GM23248 (cell line): ENCODE data around the gene EHBP1. TPM values are rescaled to one million over a fixed set of nuclear protein-coding genes. Genes with fewer than 3 reads are reported as not detected.

Experiments used
- DNase-seq: peaks from one replicate; pipeline ENCODE4 v3.0.0-alpha.2; 2015
- H2AFZ ChIP-seq: fragments of 200-600 bp; sonication (generic); 2 replicates; pipeline ENCODE4 v1.6.1; 2016; ENCODE audit warnings: antibody characterized with exemption
- H3F3A ChIP-seq: fragments of 200-600 bp; sonication (generic); 2 replicates; pipeline ENCODE4 v1.6.1; 2016; ENCODE audit warnings: mild to moderate bottlenecking, antibody characterized with exemption, mixed run types; ENCODE audit not compliant: insufficient read depth
- H3K27ac ChIP-seq: fragments of 200-600 bp; sonication (generic); 2 replicates; pipeline ENCODE4 v1.5.1; 2016; ENCODE audit warnings: mild to moderate bottlenecking
- H3K27me3 ChIP-seq: fragments of 200-600 bp; sonication (generic); replicated peaks from 2 replicates; pipeline ENCODE4 v1.6.1; 2016; ENCODE audit warnings: mild to moderate bottlenecking; ENCODE audit not compliant: insufficient read depth
- H3K36me3 ChIP-seq: fragments of 200-600 bp; sonication (generic); 2 replicates; pipeline ENCODE4 v1.6.1; 2016; ENCODE audit warnings: low read depth, mild to moderate bottlenecking
- H3K4me1 ChIP-seq: fragments of 200-600 bp; sonication (generic); 2 replicates; pipeline ENCODE4 v1.6.1; 2016; ENCODE audit warnings: mild to moderate bottlenecking; ENCODE audit not compliant: insufficient read depth
- H3K4me2 ChIP-seq: fragments of 200-600 bp; sonication (generic); one replicate; pipeline ENCODE4 v1.6.1; 2016; ENCODE audit warnings: mild to moderate bottlenecking; ENCODE audit not compliant: unreplicated experiment
- H3K4me3 ChIP-seq: fragments of 200-600 bp; sonication (generic); 2 replicates; pipeline ENCODE4 v1.5.1; 2016; ENCODE audit warnings: mild to moderate bottlenecking
- H3K79me2 ChIP-seq: fragments of 200-600 bp; sonication (generic); 2 replicates; pipeline ENCODE4 v1.6.1; 2016; ENCODE audit warnings: mild to moderate bottlenecking; ENCODE audit not compliant: insufficient read depth
- H3K9ac ChIP-seq: fragments of 200-600 bp; sonication (generic); 2 replicates; pipeline ENCODE4 v1.6.1; 2016; ENCODE audit warnings: mild to moderate bottlenecking
- H3K9me2 ChIP-seq: fragments of 200-600 bp; sonication (generic); 2 replicates; pipeline ENCODE4 v1.6.1; 2016; ENCODE audit warnings: mixed run types, mild to moderate bottlenecking, moderate library complexity; ENCODE audit not compliant: insufficient read depth
- H3K9me3 ChIP-seq: fragments of 200-600 bp; sonication (generic); one replicate; pipeline ENCODE4 v1.6.1; 2017; ENCODE audit warnings: low read depth
- H4K20me1 ChIP-seq: fragments of 200-600 bp; sonication (generic); 2 replicates; pipeline ENCODE4 v1.6.0; 2016; ENCODE audit not compliant: insufficient read depth
- EZH2 ChIP-seq: fragments of 200-600 bp; sonication (generic); IDR thresholded peaks from 2 replicates; pipeline ENCODE4 v1.6.1; 2018; ENCODE audit warnings: antibody characterized with exemption, mild to moderate bottlenecking; ENCODE audit not compliant: insufficient read depth, poor library complexity, severe bottlenecking
- EZH2phosphoT487 ChIP-seq: fragments of 200-600 bp; sonication (generic); IDR thresholded peaks from 2 replicates; pipeline ENCODE4 v1.6.1; 2018; ENCODE audit warnings: antibody characterized with exemption, moderate library complexity, mild to moderate bottlenecking, low read depth; ENCODE audit not compliant: insufficient read depth
- WGBS, 2 experiments: methylation state at CpG; one replicate each; pipeline ENCODE4 v1.1.6; 2015 to 2017; ENCODE audit warnings: low lambda C conversion rate in 2 of 2, low coverage in 1 of 2; ENCODE audit errors: missing lambda C conversion rate in 2 of 2; 5-methylcytosine and 5-hydroxymethylcytosine counted together
- in situ Hi-C: fragments of 300-500 bp; cut with MboI; formaldehyde crosslinking; loops from 2 replicates; pipeline ENCODE4 v1.15.0; 2020
- polyA plus RNA-seq: library from polyadenylated mRNA; unstranded; fragments of >200 nt; fragmentation: Nextera tagmentation; extraction: Ambion mirVana; gene quantifications from 2 replicates; pipeline ENCODE4 v1.2.1, GENCODE V29; 2016
- total RNA-seq: library from RNA; depleted of rRNA; stranded (reverse); fragments of >200 nt; shearing (Covaris generic); gene quantifications from 2 replicates; pipeline ENCODE4 v1.2.3, GENCODE V29; 2014

Gene EHBP1
- total and polyA plus RNA-seq, 2 experiments from 2014 or later: 41.3 to 56.8 TPM

- Histone ChIP-seq H3K4me2 (no peak overlapping the region), H3F3A (peaks cover 6% of the 10 kb centered on the region; the same call in 1 of the 2 replicates), H3K4me3 (no peak overlapping the region), H3K36me3 (peaks cover 53% of the 10 kb centered on the region), H3K27ac (no peak overlapping the region; the same call in 1 of the 2 replicates), H3K9me2 (no peaks in the 10 kb centered on the region), H3K9me3 (no peaks in the 10 kb centered on the region), H2AFZ (no peak overlapping the region), H4K20me1 (0 out of 2 replicates have a peak, but pooled peaks cover 3% of the 10 kb centered on the region), H3K4me1 (0 out of 2 replicates have a peak, but pooled peaks cover 7% of the 10 kb centered on the region), H3K27me3 (no peaks in the 10 kb centered on the region), H3K79me2 (peaks cover 100% of the 10 kb centered on the region), H3K9ac (no peak overlapping the region)
- in situ Hi-C loops: no loop called here
- TF ChIP-seq EZH2: no peak
- no peak for TF ChIP-seq EZH2phosphoT487
- DNase-seq: peak; percentile 36
These were observed 8.3 kb downstream of the EHBP1 start for GRCh38 chr2:62713837-62714236.

GRCh38 chr2:62716768-62717167, 11.3 kb downstream of the EHBP1 start:
- WGBS, 2 experiments: 82 to 84% methylated on average over 4 of the region's 4 CpGs
- in situ Hi-C loops: no loop called here

GRCh38 chr2:62717503-62718081, 12.1 kb downstream of the EHBP1 start:
- Histone ChIP-seq H4K20me1 (peaks cover 7% of the 10 kb centered on the region), H3K4me1 (0 out of 2 replicates have a peak, but pooled peaks cover 3% of the 10 kb centered on the region), H3K9ac (no peak overlapping the region), H3K27me3 (no peaks in the 10 kb centered on the region), H3K4me2 (no peak overlapping the region), H3K4me3 (no peak overlapping the region), H3K9me2 (no peaks in the 10 kb centered on the region), H3K36me3 (peaks cover 24% of the 10 kb centered on the region), H3K79me2 (peaks cover 100% of the 10 kb centered on the region), H2AFZ (no peak overlapping the region), H3K9me3 (no peaks in the 10 kb centered on the region), H3F3A (no peaks in the 10 kb centered on the region), H3K27ac (no peak overlapping the region)
- WGBS, 2 experiments: 95 to 98% methylated on average over 4 of the region's 4 CpGs
- in situ Hi-C loops: no loop called here
- no peak for DNase-seq
- no peak for TF ChIP-seq EZH2
- TF ChIP-seq EZH2phosphoT487: no peak

More at GRCh38 chr2:62716768-62717167, 11.3 kb downstream of the EHBP1 start:
- Histone ChIP-seq H3K4me3 (no peak overlapping the region), H4K20me1 (peaks cover 6% of the 10 kb centered on the region), H3F3A (peaks cover 6% of the 10 kb centered on the region; the same call in 1 of the 2 replicates), H3K27me3 (no peaks in the 10 kb centered on the region), H3K36me3 (peaks cover 31% of the 10 kb centered on the region), H3K9ac (no peak overlapping the region), H3K27ac (no peak overlapping the region), H3K4me1 (0 out of 2 replicates have a peak, but pooled peaks cover 3% of the 10 kb centered on the region), H3K9me3 (no peaks in the 10 kb centered on the region), H2AFZ (no peak overlapping the region), H3K79me2 (peaks cover 100% of the 10 kb centered on the region), H3K9me2 (no peaks in the 10 kb centered on the region), H3K4me2 (no peak overlapping the region)
- no peak for DNase-seq
- TF ChIP-seq EZH2 (no peak), EZH2phosphoT487 (no peak)

GRCh38 chr2:62718225-62718822, 12.8 kb downstream of the EHBP1 start:
- Histone ChIP-seq H3F3A (no peaks in the 10 kb centered on the region), H3K27me3 (no peaks in the 10 kb centered on the region), H2AFZ (no peak overlapping the region), H3K9ac (no peak overlapping the region), H3K9me3 (no peaks in the 10 kb centered on the region), H3K27ac (no peak overlapping the region), H3K79me2 (peaks cover 100% of the 10 kb centered on the region), H3K4me3 (no peak overlapping the region), H3K4me1 (0 out of 2 replicates have a peak, but pooled peaks cover 3% of the 10 kb centered on the region), H3K9me2 (no peaks in the 10 kb centered on the region), H3K4me2 (no peak overlapping the region), H3K36me3 (peaks cover 24% of the 10 kb centered on the region), H4K20me1 (peaks cover 14% of the 10 kb centered on the region)
- 94 to 96% methylated on average over 2 of the region's 2 CpGs for WGBS, 2 experiments
- DNase-seq: no peak
- TF ChIP-seq EZH2phosphoT487 (no peak), EZH2 (no peak)
- in situ Hi-C loops: no loop called here

- H3K9me2 ChIP-seq: no peaks in the 10 kb centered on the region
- H3K9ac ChIP-seq: no peak overlapping the region
- peaks cover 16% of the 10 kb centered on the region for H3K36me3 ChIP-seq
- H3K27me3 ChIP-seq: no peaks in the 10 kb centered on the region
- peaks cover 16% of the 10 kb centered on the region for H4K20me1 ChIP-seq
- H2AFZ ChIP-seq: no peak overlapping the region
- DNase-seq: no peak
- H3F3A ChIP-seq: peaks cover 10% of the 10 kb centered on the region; the same call in 1 of the 2 replicates
- H3K4me1 ChIP-seq: 0 out of 2 replicates have a peak, but pooled peaks cover 13% of the 10 kb centered on the region
- H3K79me2 ChIP-seq: peaks cover 100% of the 10 kb centered on the region
- H3K9me3 ChIP-seq: no peaks in the 10 kb centered on the region
- TF ChIP-seq EZH2phosphoT487: no peak
- in situ Hi-C loops: no loop called here
- no peak overlapping the region for H3K27ac ChIP-seq
- no peak overlapping the region for H3K4me2 ChIP-seq
- no peak overlapping the region for H3K4me3 ChIP-seq
These were observed 14.2 kb downstream of the EHBP1 start for GRCh38 chr2:62719757-62720156.
